ENCODE measurements around the gene CAND2.

The CAND2 gene

GRCh38 chr3:12750658-12751071, 45.8 kb upstream of the CAND2 start:
- no peaks in the 10 kb centered on the region for H3K36me3 ChIP-seq (ENCODE audit: insufficient read depth, low read length)
- no peak overlapping the region for H3K4me3 ChIP-seq (ENCODE audit: low read length, poor library complexity, severe bottlenecking)
- H3K27me3 ChIP-seq (ENCODE audit: insufficient read depth, low read length, poor library complexity, severe bottlenecking), result no peaks in the 10 kb centered on the region
- no peaks in the 10 kb centered on the region for H4K20me1 ChIP-seq (ENCODE audit: insufficient read depth, low read length, poor library complexity, severe bottlenecking)
- H2AFZ ChIP-seq (ENCODE audit: low read length), result no peak overlapping the region
- H3K4me2 ChIP-seq (ENCODE audit: low read depth, low read length, poor library complexity, severe bottlenecking), result no peak overlapping the region
- no peaks in the 10 kb centered on the region for H3F3A ChIP-seq (ENCODE audit: low read depth)
- H3K9me2 ChIP-seq (replicated peaks; ENCODE audit: low read depth, low read length), result no peaks in the 10 kb centered on the region
- H3K4me1 ChIP-seq (ENCODE audit: insufficient read depth, low read length, poor library complexity, severe bottlenecking), result no peaks in the 10 kb centered on the region
- H3K79me2 ChIP-seq (ENCODE audit: insufficient read depth, low read length), result no peaks in the 10 kb centered on the region
- no peak overlapping the region for H3K9ac ChIP-seq (ENCODE audit: low read depth, low read length, poor library complexity, severe bottlenecking)
- TF ChIP-seq EZH2phosphoT487 (IDR thresholded peaks at IDR 0.05; ENCODE audit: borderline replicate concordance) (no peak), CTCF (conservative IDR thresholded peaks at IDR 0.05; ENCODE audit: low read length) (no peak)
- no peaks in the 10 kb centered on the region for H3K9me3 ChIP-seq (ENCODE audit: insufficient read depth, low read depth, low read length)

GRCh38 chr3:12751571-12751970, 44.9 kb upstream of the CAND2 start:
- no peak overlapping the region for H2AFZ ChIP-seq (ENCODE audit: low read length)
- no peaks in the 10 kb centered on the region for H3K4me1 ChIP-seq (ENCODE audit: insufficient read depth, low read length, poor library complexity, severe bottlenecking)
- H3K79me2 ChIP-seq (ENCODE audit: insufficient read depth, low read length), result no peaks in the 10 kb centered on the region
- no peaks in the 10 kb centered on the region for H3K27me3 ChIP-seq (ENCODE audit: insufficient read depth, low read length, poor library complexity, severe bottlenecking)
- H3K9me2 ChIP-seq (replicated peaks; ENCODE audit: low read depth, low read length), result no peaks in the 10 kb centered on the region
- H3F3A ChIP-seq (ENCODE audit: low read depth), result no peaks in the 10 kb centered on the region
- no peak overlapping the region for H3K4me3 ChIP-seq (ENCODE audit: low read length, poor library complexity, severe bottlenecking)
- no peak overlapping the region for H3K9ac ChIP-seq (ENCODE audit: low read depth, low read length, poor library complexity, severe bottlenecking)
- no peaks in the 10 kb centered on the region for H4K20me1 ChIP-seq (ENCODE audit: insufficient read depth, low read length, poor library complexity, severe bottlenecking)
- TF ChIP-seq CTCF (conservative IDR thresholded peaks at IDR 0.05; ENCODE audit: low read length), result no peak
- no peak for TF ChIP-seq EZH2phosphoT487 (IDR thresholded peaks at IDR 0.05; ENCODE audit: borderline replicate concordance)
- no peaks in the 10 kb centered on the region for H3K9me3 ChIP-seq (ENCODE audit: insufficient read depth, low read depth, low read length)
- H3K36me3 ChIP-seq (ENCODE audit: insufficient read depth, low read length), result no peaks in the 10 kb centered on the region
- H3K4me2 ChIP-seq (ENCODE audit: low read depth, low read length, poor library complexity, severe bottlenecking), result no peak overlapping the region

- no peaks in the 10 kb centered on the region for H4K20me1 ChIP-seq (ENCODE audit: insufficient read depth, low read length, poor library complexity, severe bottlenecking)
- TF ChIP-seq CTCF (conservative IDR thresholded peaks at IDR 0.05; ENCODE audit: low read length) (no peak), EZH2phosphoT487 (IDR thresholded peaks at IDR 0.05; ENCODE audit: borderline replicate concordance) (no peak)
- no peak overlapping the region for H3K9ac ChIP-seq (ENCODE audit: low read depth, low read length, poor library complexity, severe bottlenecking)
- no peak overlapping the region for H2AFZ ChIP-seq (ENCODE audit: low read length)
- H3K27me3 ChIP-seq (ENCODE audit: insufficient read depth, low read length, poor library complexity, severe bottlenecking), result no peaks in the 10 kb centered on the region
- H3K4me1 ChIP-seq (ENCODE audit: insufficient read depth, low read length, poor library complexity, severe bottlenecking), result no peaks in the 10 kb centered on the region
- no peak overlapping the region for H3K4me3 ChIP-seq (ENCODE audit: low read length, poor library complexity, severe bottlenecking)
- no peaks in the 10 kb centered on the region for H3K79me2 ChIP-seq (ENCODE audit: insufficient read depth, low read length)
- no peak overlapping the region for H3K4me2 ChIP-seq (ENCODE audit: low read depth, low read length, poor library complexity, severe bottlenecking)
- no peaks in the 10 kb centered on the region for H3K9me3 ChIP-seq (ENCODE audit: insufficient read depth, low read depth, low read length)
- no peaks in the 10 kb centered on the region for H3K9me2 ChIP-seq (replicated peaks; ENCODE audit: low read depth, low read length)
- no peaks in the 10 kb centered on the region for H3F3A ChIP-seq (ENCODE audit: low read depth)
- H3K36me3 ChIP-seq (ENCODE audit: insufficient read depth, low read length), result no peaks in the 10 kb centered on the region
These were observed 44.4 kb upstream of the CAND2 start for GRCh38 chr3:12752102-12752501.

Data from Loucy (cell line).